Endothelial cell of umbilical vein (primary cell): Measurements from ENCODE around the gene ACOT13. TPM values are rescaled to one million over a fixed set of nuclear protein-coding genes. Genes with fewer than 3 reads are reported as not detected.

Experiments
- BruUV-seq: library from RNA; stranded (reverse); fragments of 400-500 nt; replicated peaks from 2 replicates; lab custom pipeline; 2021; lab: Mats Ljungman, UMichigan
- CTCF ChIA-PET: fragments of 300-600, 350-600 bp; sonication (Branson Sonifier 250); formaldehyde crosslinking; loops from one replicate; lab custom pipeline; 2021; ENCODE audit warnings: antibody characterized with exemption, inconsistent platforms; lab: Charles Lee
- POLR2A ChIA-PET: fragments of 300-600, 350-600 bp; sonication (Branson Sonifier 250); formaldehyde crosslinking; loops from one replicate; lab custom pipeline; 2021; ENCODE audit warnings: antibody characterized with exemption, inconsistent platforms; lab: Charles Lee
- DNase-seq: peaks from one replicate; pipeline ENCODE4 v3.0.0-alpha.2; 2011; ENCODE audit warnings: low read depth, low spot score
- FAIRE-seq: peaks from 2 replicates; lab custom pipeline; 2011; peaks lifted over from hg19 to GRCh38; lab: Jason Lieb, UNC
- H2AFZ ChIP-seq: 2 replicates; pipeline ENCODE4 v1.6.0; 2012; ENCODE audit warnings: low read depth, low read length, control low read depth, inconsistent platforms
- H3K27ac ChIP-seq: 2 replicates; pipeline ENCODE4 v1.5.1; 2011; ENCODE audit warnings: low read depth, mild to moderate bottlenecking, control low read depth, low read length, moderate library complexity; ENCODE audit not compliant: insufficient read depth
- H3K27me3 ChIP-seq, 2 experiments: 2 replicates each; pipeline versions ENCODE4 v1.6.0 to v1.6.1; 2011; ENCODE audit warnings: low read length in 2 of 2, mixed read lengths in 1 of 2; ENCODE audit not compliant: control insufficient read depth in 2 of 2, insufficient read depth in 2 of 2
- H3K36me3 ChIP-seq, 2 experiments: 2 replicates in 1 of 2; 3 replicates in 1 of 2; pipeline ENCODE4 v1.5.1; 2011; ENCODE audit warnings: low read length in 2 of 2, mild to moderate bottlenecking in 1 of 2, moderate library complexity in 1 of 2; ENCODE audit not compliant: control insufficient read depth in 2 of 2, insufficient read depth in 2 of 2; ENCODE audit errors: extremely low read depth in 1 of 2
- H3K4me1 ChIP-seq: 3 replicates; pipeline ENCODE4 v1.5.1; 2011; ENCODE audit warnings: mild to moderate bottlenecking, low read length; ENCODE audit not compliant: control insufficient read depth, insufficient read depth; ENCODE audit errors: extremely low read depth
- H3K4me2 ChIP-seq: 2 replicates; pipeline ENCODE4 v1.6.1; 2011; ENCODE audit warnings: low read length, control low read depth, mixed read lengths; ENCODE audit not compliant: insufficient read depth
- H3K4me3 ChIP-seq, 3 experiments: fragments of 200-600 bp in 1 of 3; sonication (generic), shearing (Covaris generic) in 1 of 3; replicated peaks in 1 of 3; 2 replicates each; pipeline ENCODE4 v1.5.1; 2011 to 2016; ENCODE audit warnings: control low read depth in 3 of 3, low read length in 3 of 3, mild to moderate bottlenecking in 2 of 3, inconsistent platforms in 1 of 3, low read depth in 1 of 3, moderate library complexity in 1 of 3; ENCODE audit not compliant: insufficient read depth in 1 of 3
- H3K79me2 ChIP-seq: 2 replicates; pipeline ENCODE4 v1.6.0; 2012; ENCODE audit warnings: low read length, inconsistent platforms; ENCODE audit not compliant: control insufficient read depth, insufficient read depth
- H3K9ac ChIP-seq: replicated peaks from 2 replicates; pipeline ENCODE3; 2011; ENCODE audit warnings: low read length, control low read depth; ENCODE audit not compliant: insufficient read depth; ENCODE audit errors: extremely low read depth
- H3K9me1 ChIP-seq: replicated peaks from 3 replicates; pipeline ENCODE4 v1.6.0; 2011; ENCODE audit warnings: mild to moderate bottlenecking, low read length; ENCODE audit not compliant: control insufficient read depth, insufficient read depth; ENCODE audit errors: extremely low read depth
- H3K9me3 ChIP-seq: replicated peaks from 2 replicates; pipeline ENCODE4 v1.5.1; 2012; ENCODE audit warnings: low read length, inconsistent platforms; ENCODE audit not compliant: control insufficient read depth, insufficient read depth
- H4K20me1 ChIP-seq: replicated peaks from 2 replicates; pipeline ENCODE3; 2011; ENCODE audit warnings: mild to moderate bottlenecking, low read length; ENCODE audit not compliant: control insufficient read depth, insufficient read depth; ENCODE audit errors: extremely low read depth
- CTCF ChIP-seq, 2 donors: IDR thresholded peaks; 1 replicate in 1 of 2; 2 replicates in 1 of 2; pipeline ENCODE4 v1.5.1; 2011; ENCODE audit warnings: low read length in 2 of 2, mild to moderate bottlenecking in 2 of 2, moderate library complexity in 2 of 2, control low read depth in 1 of 2, inconsistent platforms in 1 of 2, low read depth in 1 of 2; ENCODE audit not compliant: insufficient read depth in 1 of 2; ENCODE audit errors: extremely low read depth in 1 of 2
- EZH2 ChIP-seq: IDR thresholded peaks from 2 replicates; pipeline ENCODE4 v1.6.1; 2012; ENCODE audit warnings: borderline replicate concordance, low read depth, mild to moderate bottlenecking, moderate library complexity, low read length, inconsistent platforms; ENCODE audit not compliant: severe bottlenecking
- FOS ChIP-seq: IDR thresholded peaks from 2 replicates; pipeline ENCODE4 v1.6.1; 2011; ENCODE audit warnings: mild to moderate bottlenecking, low read length, moderate library complexity, borderline replicate concordance; ENCODE audit not compliant: insufficient read depth
- GATA2 ChIP-seq: IDR thresholded peaks from 2 replicates; pipeline ENCODE4 v1.7.0; 2011; ENCODE audit warnings: low read depth, mild to moderate bottlenecking, moderate library complexity, mixed read lengths, low read length; ENCODE audit not compliant: insufficient read length, insufficient read depth
- JUN ChIP-seq: IDR thresholded peaks from 2 replicates; pipeline ENCODE4 v1.6.1; 2011; ENCODE audit warnings: borderline replicate concordance, low read depth; ENCODE audit not compliant: insufficient read length, insufficient read depth
- MAX ChIP-seq: IDR thresholded peaks from 2 replicates; pipeline ENCODE4 v1.6.1; 2011; ENCODE audit not compliant: insufficient read depth, insufficient read length
- MYC ChIP-seq: IDR thresholded peaks from one replicate; pipeline ENCODE4 v1.6.1; 2011; ENCODE audit warnings: mild to moderate bottlenecking, low read depth, low read length
- POLR2A ChIP-seq: IDR thresholded peaks from 2 replicates; pipeline ENCODE4 v1.6.1; 2012; ENCODE audit warnings: low read depth, mild to moderate bottlenecking, control low read depth, low read length
- POLR2AphosphoS5 ChIP-seq: IDR thresholded peaks from 2 replicates; pipeline ENCODE4 v1.6.1; 2012; ENCODE audit warnings: low read depth, mild to moderate bottlenecking, control low read depth, low read length, moderate library complexity; ENCODE audit not compliant: insufficient read depth
- dilution Hi-C: fragments of 300-500 bp; cut with MboI; formaldehyde crosslinking; loops from one replicate; pipeline ENCODE4 v1.15.0; 2019; ENCODE audit warnings: low sequenced_read_pairs; ENCODE audit not compliant: extremely low pct_ligation_motif_present
- intact Hi-C: fragments of 100-400 bp; cut with micrococcal nuclease; formaldehyde crosslinking; loops from one replicate; pipeline ENCODE4 v1.10.0; 2022
- polyA plus RNA-seq, 4 experiments: library from polyadenylated mRNA; depleted of rRNA in 3 of 4; stranded (reverse) in 3 of 4; unstranded in 1 of 4; fragments of >200 nt; gene quantifications; 2 replicates each; pipeline versions ENCODE4 v1.2.1 to v1.2.3, GENCODE V29; 2011 to 2012; ENCODE audit warnings: missing spikeins in 1 of 4
- total RNA-seq: library from RNA; stranded (reverse); gene quantifications from 2 replicates; pipeline ENCODE4 v1.2.3, GENCODE V29; 2021

Gene ACOT13
- total and polyA plus RNA-seq, 2 donors (not counting 3 experiments of a cell fraction or from before 2014, with no cell fraction given): 7.7 to 24.1 TPM

- intact Hi-C loops: no loop called here
- Histone ChIP-seq H3K27me3 (peaks cover 3 to 13% of the 10 kb centered on the region in 2 experiments), H3K4me2 (no peak overlapping the region), H3K9me3 (no peaks in the 10 kb centered on the region), H3K4me1 (peaks cover 9% of the 10 kb centered on the region), H3K9ac (no peak overlapping the region), H3K36me3 (no peaks in the 10 kb centered on the region), H3K9me1 (no peaks in the 10 kb centered on the region), H2AFZ (no peak overlapping the region), H4K20me1 (no peaks in the 10 kb centered on the region), H3K27ac (no peak overlapping the region), H3K79me2 (no peaks in the 10 kb centered on the region), H3K4me3 (no peak overlapping the region)
- ChIA-PET CTCF (no interaction called here), POLR2A (no interaction called here)
- DNase-seq: no peak
- TF ChIP-seq POLR2A: no peak
- TF ChIP-seq GATA2: no peak
- TF ChIP-seq JUN: no peak
- TF ChIP-seq CTCF (IDR thresholded peaks at IDR 0.05; ENCODE audit: extremely low read depth in 1 of 2, insufficient read depth in 1 of 2, low read depth in 1 of 2, low read length in 2 of 2): no peak
- TF ChIP-seq MAX: no peak
- no peak for TF ChIP-seq POLR2AphosphoS5
- TF ChIP-seq MYC: no peak
- no peak for TF ChIP-seq FOS
- TF ChIP-seq EZH2: no peak
- BruUV-seq: no TSS peak
- dilution Hi-C loops: no loop called here
- FAIRE-seq: no peak
These were observed 23.0 kb upstream of the ACOT13 start for GRCh38 chr6:24643920-24644319.
